MM.1S (cell line): ENCODE results near the gene GOT1.

ENCODE experiments used
- DNase-seq: peaks from one replicate; pipeline ENCODE4 v3.0.0-alpha.2; 2015
- H2AFZ ChIP-seq: fragments of 300-600 bp; sonication (generic); 2 replicates; pipeline ENCODE4 v1.6.0; 2016; ENCODE audit warnings: antibody characterized with exemption, low read length
- H3F3A ChIP-seq: fragments of 300-600 bp; sonication (generic); 2 replicates; pipeline ENCODE4 v1.6.1; 2016; ENCODE audit warnings: mild to moderate bottlenecking, antibody characterized with exemption, low read length, moderate library complexity, mixed read lengths; ENCODE audit not compliant: insufficient read depth
- H3K27ac ChIP-seq: fragments of 300-600 bp; sonication (generic); 2 replicates; pipeline ENCODE4 v1.5.1; 2016; ENCODE audit warnings: mild to moderate bottlenecking, low read length
- H3K27me3 ChIP-seq: fragments of 300-600 bp; sonication (generic); replicated peaks from 2 replicates; pipeline ENCODE4 v1.6.0; 2016; ENCODE audit warnings: low read length; ENCODE audit not compliant: insufficient read depth
- H3K36me3 ChIP-seq: fragments of 300-600 bp; sonication (generic); replicated peaks from 2 replicates; pipeline ENCODE4 v1.6.1; 2016; ENCODE audit warnings: mild to moderate bottlenecking, low read length, mixed read lengths; ENCODE audit not compliant: insufficient read depth
- H3K4me1 ChIP-seq: fragments of 300-600 bp; sonication (generic); 2 replicates; pipeline ENCODE4 v1.6.1; 2016; ENCODE audit warnings: low read length, mixed read lengths
- H3K4me2 ChIP-seq: fragments of 300-600 bp; sonication (generic); 2 replicates; pipeline ENCODE4 v1.6.0; 2016; ENCODE audit warnings: low read depth, low read length
- H3K4me3 ChIP-seq: fragments of 300-600 bp; sonication (generic); 2 replicates; pipeline ENCODE4 v1.5.1; 2016; ENCODE audit warnings: low read length, mixed read lengths
- H3K79me2 ChIP-seq: fragments of 300-600 bp; sonication (generic); 2 replicates; pipeline ENCODE4 v1.6.1; 2016; ENCODE audit warnings: mixed run types, low read length, mixed read lengths
- H3K9ac ChIP-seq: fragments of 300-600 bp; sonication (generic); 2 replicates; pipeline ENCODE4 v1.6.1; 2016; ENCODE audit warnings: low read length, mixed read lengths
- H3K9me2 ChIP-seq: fragments of 300-600 bp; sonication (generic); replicated peaks from 2 replicates; pipeline ENCODE4 v1.6.1; 2016; ENCODE audit warnings: mild to moderate bottlenecking, low read length, mixed read lengths; ENCODE audit not compliant: insufficient read depth
- H3K9me3 ChIP-seq: fragments of 300-600 bp; sonication (generic); replicated peaks from 2 replicates; pipeline ENCODE4 v1.6.1; 2016; ENCODE audit warnings: mild to moderate bottlenecking, low read length, mixed read lengths; ENCODE audit not compliant: insufficient read depth
- H4K20me1 ChIP-seq: fragments of 300-600 bp; sonication (generic); 2 replicates; pipeline ENCODE4 v1.6.1; 2016; ENCODE audit warnings: mild to moderate bottlenecking, low read length, moderate library complexity, mixed read lengths; ENCODE audit not compliant: insufficient read depth
- CTCF ChIP-seq: fragments of 300-600 bp; sonication (generic); IDR thresholded peaks from 2 replicates; pipeline ENCODE4 v1.5.1; 2016; ENCODE audit warnings: antibody characterized with exemption, low read length, mixed read lengths
- EZH2 ChIP-seq: fragments of 300-600 bp; sonication (generic); optimal IDR thresholded peaks from 2 replicates; pipeline ENCODE3; 2017; ENCODE audit warnings: low read depth, mild to moderate bottlenecking, antibody characterized with exemption, low read length, mixed read lengths
- EZH2phosphoT487 ChIP-seq: fragments of 300-600 bp; sonication (generic); IDR thresholded peaks from 2 replicates; pipeline ENCODE4 v1.6.1; 2018; ENCODE audit warnings: antibody characterized with exemption, low read length

Gene GOT1

GRCh38 chr10:99411546-99411945 lies 18.9 kb downstream of the GOT1 start:
- H3K27ac ChIP-seq: no peak overlapping the region
- no peaks in the 10 kb centered on the region for H3K36me3 ChIP-seq
- H3K9me2 ChIP-seq: no peaks in the 10 kb centered on the region

GRCh38 chr10:99410876-99411275 lies 19.5 kb downstream of the GOT1 start:
- TF ChIP-seq CTCF: no peak
- no peak for TF ChIP-seq EZH2phosphoT487
- TF ChIP-seq EZH2: no peak
- Histone ChIP-seq H3K9me3 (no peaks in the 10 kb centered on the region), H3K4me2 (no peak overlapping the region), H3K27ac (no peak overlapping the region), H3K4me1 (no peaks in the 10 kb centered on the region), H3K27me3 (no peaks in the 10 kb centered on the region), H4K20me1 (no peaks in the 10 kb centered on the region), H2AFZ (no peak overlapping the region), H3F3A (no peaks in the 10 kb centered on the region), H3K9ac (no peak overlapping the region), H3K79me2 (peaks cover 40% of the 10 kb centered on the region), H3K36me3 (no peaks in the 10 kb centered on the region), H3K4me3 (no peak overlapping the region), H3K9me2 (no peaks in the 10 kb centered on the region)
- no peak for DNase-seq

More at GRCh38 chr10:99411546-99411945, 18.9 kb downstream of the GOT1 start:
- H3K4me2 ChIP-seq: no peak overlapping the region
- no peak overlapping the region for H2AFZ ChIP-seq
- no peak overlapping the region for H3K9ac ChIP-seq
- peaks cover 43% of the 10 kb centered on the region for H3K79me2 ChIP-seq
- H3K27me3 ChIP-seq: no peaks in the 10 kb centered on the region
- TF ChIP-seq CTCF (no peak), EZH2 (no peak), EZH2phosphoT487 (no peak)
- H3K4me1 ChIP-seq: no peaks in the 10 kb centered on the region
- DNase-seq: no peak
- no peaks in the 10 kb centered on the region for H3K9me3 ChIP-seq
- no peaks in the 10 kb centered on the region for H3F3A ChIP-seq
- H4K20me1 ChIP-seq: no peaks in the 10 kb centered on the region
- no peak overlapping the region for H3K4me3 ChIP-seq

- DNase-seq: no peak
- H3K9me2 ChIP-seq: no peaks in the 10 kb centered on the region
- no peaks in the 10 kb centered on the region for H3F3A ChIP-seq
- no peak overlapping the region for H3K27ac ChIP-seq
- H4K20me1 ChIP-seq: no peaks in the 10 kb centered on the region
- H3K4me1 ChIP-seq: no peaks in the 10 kb centered on the region
- H2AFZ ChIP-seq: no peak overlapping the region
- TF ChIP-seq EZH2phosphoT487 (no peak), CTCF (no peak), EZH2 (no peak)
- H3K36me3 ChIP-seq: no peaks in the 10 kb centered on the region
- H3K27me3 ChIP-seq: no peaks in the 10 kb centered on the region
- H3K79me2 ChIP-seq: peaks cover 40% of the 10 kb centered on the region
- no peak overlapping the region for H3K4me3 ChIP-seq
- no peak overlapping the region for H3K4me2 ChIP-seq
- H3K9me3 ChIP-seq: no peaks in the 10 kb centered on the region
- H3K9ac ChIP-seq: no peak overlapping the region
These were observed 20.3 kb downstream of the GOT1 start for GRCh38 chr10:99410146-99410545.
